Endodermal cell (in vitro differentiated cells): ENCODE results near the gene SMG9. TPM values are rescaled to one million over a fixed set of nuclear protein-coding genes. Genes with fewer than 3 reads are reported as not detected.

Experiments used
- DNase-seq: peaks from one replicate; pipeline ENCODE4 v3.0.0-alpha.2; 2017
- H3K27ac ChIP-seq: 2 replicates; pipeline ENCODE4 v1.5.1; 2013; ENCODE audit warnings: mild to moderate bottlenecking, low read depth, low read length, moderate library complexity
- H3K27me3 ChIP-seq: 2 replicates; pipeline ENCODE4 v1.6.1; 2013; ENCODE audit warnings: mild to moderate bottlenecking, low read length, moderate library complexity; ENCODE audit not compliant: insufficient read depth, control insufficient read depth, poor library complexity, severe bottlenecking
- H3K36me3 ChIP-seq: 2 replicates; pipeline ENCODE4 v1.7.0; 2013; ENCODE audit warnings: mild to moderate bottlenecking, low read length, moderate library complexity; ENCODE audit not compliant: control insufficient read depth, insufficient read depth
- H3K4me1 ChIP-seq: one replicate; pipeline ENCODE4 v1.7.0; 2013; ENCODE audit warnings: low read length; ENCODE audit not compliant: control insufficient read depth, insufficient read depth
- H3K4me3 ChIP-seq: 2 replicates; pipeline ENCODE4 v1.5.1; 2013; ENCODE audit warnings: mild to moderate bottlenecking, low read length, moderate library complexity
- H3K9ac ChIP-seq: 2 replicates; pipeline ENCODE4 v1.6.1; 2013; ENCODE audit warnings: mild to moderate bottlenecking, low read length, moderate library complexity; ENCODE audit not compliant: poor library complexity, severe bottlenecking; ENCODE audit errors: extremely low read depth
- H3K9me3 ChIP-seq: 2 replicates; pipeline ENCODE4 v1.6.1; 2013; ENCODE audit warnings: mild to moderate bottlenecking, low read length, moderate library complexity; ENCODE audit not compliant: control insufficient read depth
- H3K27ac Mint-ChIP-seq: 2 replicates; pipeline ENCODE4 v1.8.0; 2020; ENCODE audit warnings: mixed read lengths
- H3K27me3 Mint-ChIP-seq: 2 replicates; pipeline ENCODE4 v1.8.0; 2021; ENCODE audit warnings: mild to moderate bottlenecking, mixed read lengths; ENCODE audit not compliant: insufficient read depth
- H3K36me3 Mint-ChIP-seq: 2 replicates; pipeline ENCODE4 v1.8.0; 2020; ENCODE audit warnings: low read depth, mixed read lengths
- H3K4me1 Mint-ChIP-seq: 2 replicates; pipeline ENCODE4 v1.8.0; 2020; ENCODE audit warnings: mixed read lengths
- H3K4me3 Mint-ChIP-seq: 2 replicates; pipeline ENCODE4 v1.8.0; 2020; ENCODE audit warnings: mild to moderate bottlenecking, moderate library complexity, mixed read lengths
- H3K9me3 Mint-ChIP-seq: 2 replicates; pipeline ENCODE4 v1.8.0; 2020; ENCODE audit warnings: mild to moderate bottlenecking, mixed read lengths
- WGBS, 2 experiments: methylation state at CpG; one replicate each; pipeline versions ENCODE4 v1.1.5 to v1.1.7; 2013; ENCODE audit warnings: missing lambda C conversion rate in 2 of 2, mixed read lengths in 1 of 2; ENCODE audit not compliant: insufficient coverage in 1 of 2, insufficient read length in 1 of 2; 5-methylcytosine and 5-hydroxymethylcytosine counted together
- total RNA-seq, 2 donors: library from RNA; stranded (reverse); fragmentation: NEBNext Ultra II Directional in 1 of 2; extraction: Animal tissue kit (Norgen Biotek cat#: 25700) in 1 of 2; gene quantifications; 2 replicates in 1 of 2; 3 replicates in 1 of 2; pipeline ENCODE4 v1.2.1, GENCODE V29; 2021
- TF ChIP-seq, protein P1 (sequence below): fragments of 200-600 bp; sonication (generic); conservative IDR thresholded peaks from 2 replicates; pipeline ENCODE4 v1.5.0; 2021; ENCODE audit warnings: antibody characterized with exemption, mild to moderate bottlenecking

Gene SMG9
- total RNA-seq, 2 donors from 2014 or later, result 44.6 to 53.8 TPM

DNA sequence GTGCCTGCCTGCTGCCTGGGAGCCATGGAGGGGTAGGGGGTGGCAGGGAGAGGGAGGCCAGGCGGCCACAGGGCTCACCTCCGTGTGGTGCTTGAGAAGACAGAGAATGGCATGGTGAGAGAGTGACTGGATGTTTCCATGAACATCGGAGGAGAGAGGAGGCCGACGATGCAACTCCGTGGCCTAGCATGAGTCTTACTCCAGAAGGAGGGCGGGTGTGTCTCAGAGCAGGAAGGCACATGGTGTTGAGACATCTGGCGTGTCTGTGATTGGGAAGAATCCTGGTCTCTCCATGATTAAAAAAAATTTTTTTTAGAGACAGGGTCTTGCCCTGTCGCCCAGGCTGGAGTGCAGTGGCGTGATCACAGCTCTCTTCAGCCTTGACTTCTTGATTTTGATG, 33.8 kb downstream of the SMG9 start:
- Histone ChIP-seq H3K9ac (no peak overlapping the region), H3K4me3 (no peak overlapping the region), H3K27me3 (no peaks in the 10 kb centered on the region), H3K36me3 (no peaks in the 10 kb centered on the region), H3K27ac (no peak overlapping the region), H3K4me1 (no peaks in the 10 kb centered on the region), H3K9me3 (no peaks in the 10 kb centered on the region)
- DNase-seq, result no peak
- TF ChIP-seq, protein P1, sequence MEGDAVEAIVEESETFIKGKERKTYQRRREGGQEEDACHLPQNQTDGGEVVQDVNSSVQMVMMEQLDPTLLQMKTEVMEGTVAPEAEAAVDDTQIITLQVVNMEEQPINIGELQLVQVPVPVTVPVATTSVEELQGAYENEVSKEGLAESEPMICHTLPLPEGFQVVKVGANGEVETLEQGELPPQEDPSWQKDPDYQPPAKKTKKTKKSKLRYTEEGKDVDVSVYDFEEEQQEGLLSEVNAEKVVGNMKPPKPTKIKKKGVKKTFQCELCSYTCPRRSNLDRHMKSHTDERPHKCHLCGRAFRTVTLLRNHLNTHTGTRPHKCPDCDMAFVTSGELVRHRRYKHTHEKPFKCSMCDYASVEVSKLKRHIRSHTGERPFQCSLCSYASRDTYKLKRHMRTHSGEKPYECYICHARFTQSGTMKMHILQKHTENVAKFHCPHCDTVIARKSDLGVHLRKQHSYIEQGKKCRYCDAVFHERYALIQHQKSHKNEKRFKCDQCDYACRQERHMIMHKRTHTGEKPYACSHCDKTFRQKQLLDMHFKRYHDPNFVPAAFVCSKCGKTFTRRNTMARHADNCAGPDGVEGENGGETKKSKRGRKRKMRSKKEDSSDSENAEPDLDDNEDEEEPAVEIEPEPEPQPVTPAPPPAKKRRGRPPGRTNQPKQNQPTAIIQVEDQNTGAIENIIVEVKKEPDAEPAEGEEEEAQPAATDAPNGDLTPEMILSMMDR, result no peak
- Mint-ChIP-seq H3K27ac (no peak overlapping the region), H3K9me3 (no peaks in the 10 kb centered on the region), H3K4me3 (no peak overlapping the region), H3K36me3 (no peaks in the 10 kb centered on the region), H3K27me3 (peaks cover 3% of the 10 kb centered on the region), H3K4me1 (no peaks in the 10 kb centered on the region)
- 92 to 93% methylated on average over 10 of the region's 10 CpGs for WGBS, 2 experiments

DNA sequence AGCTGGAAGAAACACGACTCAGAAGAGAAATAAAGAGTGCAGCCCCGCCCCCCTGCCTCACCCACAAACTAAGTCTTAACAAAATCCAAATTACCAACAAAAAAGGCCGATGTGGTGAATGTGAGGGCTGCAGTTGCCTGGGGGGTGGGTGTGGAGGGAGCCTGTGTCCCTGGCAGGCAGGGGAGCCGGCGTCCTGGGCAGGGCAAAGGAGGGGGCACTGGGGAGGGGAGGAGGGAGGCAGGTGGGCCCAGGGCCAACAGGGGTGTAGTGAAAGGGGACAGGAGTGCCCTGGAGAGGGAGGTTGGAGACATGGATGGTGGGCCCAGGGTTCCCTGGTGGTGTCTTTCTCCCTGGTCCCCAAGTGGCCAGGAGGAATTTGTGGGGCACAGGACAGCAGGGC, 34.8 kb downstream of the SMG9 start:
- 92% methylated on average over 3 of the region's 5 CpGs; no CpG with 5 or more reads in 1 of the 2 experiments for WGBS, 2 experiments
- no peak overlapping the region for H3K4me3 ChIP-seq

DNA sequence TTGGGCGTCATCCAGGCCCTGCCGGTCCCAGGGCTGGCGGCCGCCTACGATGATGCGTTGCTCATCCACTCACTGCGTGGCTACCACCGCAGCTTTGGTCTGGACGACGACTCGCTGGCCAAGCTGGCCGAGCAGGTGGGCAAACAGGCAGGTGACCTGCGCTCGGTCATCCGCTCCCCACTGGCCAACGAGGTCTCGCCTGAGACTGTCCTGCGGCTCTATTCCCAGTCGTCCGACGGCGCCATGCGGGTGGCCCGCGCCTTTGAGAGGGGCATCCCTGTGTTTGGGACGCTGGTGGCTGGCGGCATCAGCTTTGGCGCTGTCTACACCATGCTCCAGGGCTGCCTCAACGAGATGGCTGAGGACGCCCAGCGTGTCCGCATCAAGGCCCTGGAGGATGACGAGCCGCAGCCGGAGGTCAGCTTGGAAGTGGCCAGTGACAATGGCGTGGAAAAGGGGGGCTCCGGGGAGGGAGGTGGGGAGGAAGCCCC, 35.3 kb downstream of the SMG9 start:
- peaks cover 8% of the 10 kb centered on the region for H3K27me3 Mint-ChIP-seq
- TF ChIP-seq, protein P1, result no peak
- H3K36me3 ChIP-seq, result no peaks in the 10 kb centered on the region
- H3K9me3 Mint-ChIP-seq, result no peaks in the 10 kb centered on the region
- no peak overlapping the region for H3K27ac ChIP-seq
- H3K4me3 Mint-ChIP-seq, result no peak overlapping the region
- H3K4me1 Mint-ChIP-seq, result no peaks in the 10 kb centered on the region
- no peak overlapping the region for H3K9ac ChIP-seq
- no peak overlapping the region for H3K4me3 ChIP-seq
- no peaks in the 10 kb centered on the region for H3K9me3 ChIP-seq
- no peaks in the 10 kb centered on the region for H3K27me3 ChIP-seq
- 94 to 95% methylated on average over 14 to 37 of the region's 37 CpGs for WGBS, 2 experiments
- no peak overlapping the region for H3K27ac Mint-ChIP-seq
- no peaks in the 10 kb centered on the region for H3K4me1 ChIP-seq
- H3K36me3 Mint-ChIP-seq, result no peaks in the 10 kb centered on the region
- no peak for DNase-seq

More for the DNA sequence above, 34.8 kb downstream of the SMG9 start:
- Histone ChIP-seq H3K27ac (no peak overlapping the region), H3K9me3 (no peaks in the 10 kb centered on the region), H3K9ac (no peak overlapping the region), H3K36me3 (no peaks in the 10 kb centered on the region), H3K4me1 (no peaks in the 10 kb centered on the region), H3K27me3 (no peaks in the 10 kb centered on the region)
- Mint-ChIP-seq H3K36me3 (no peaks in the 10 kb centered on the region), H3K27ac (no peak overlapping the region), H3K4me3 (no peak overlapping the region), H3K9me3 (no peaks in the 10 kb centered on the region), H3K27me3 (peaks cover 3% of the 10 kb centered on the region), H3K4me1 (no peaks in the 10 kb centered on the region)
- TF ChIP-seq, protein P1, result no peak
- DNase-seq, result no peak
